HepG2 (cell line): Measurements from ENCODE around the gene ESAM.

Experiments
- EZH2 ChIP-seq: conservative IDR thresholded peaks from 2 replicates; pipeline ENCODE4 v1.6.1; 2012; ENCODE audit warnings: mild to moderate bottlenecking, low read depth, low read length, moderate library complexity
- JUNB ChIP-seq: sonication (generic); formaldehyde crosslinking; IDR thresholded peaks from 2 replicates; pipeline ENCODE4 v1.8.0; 2022; ENCODE audit warnings: missing genetic modification reagents, mild to moderate bottlenecking, borderline replicate concordance
- NCOA2 ChIP-seq: sonication (generic); formaldehyde crosslinking; IDR thresholded peaks from 2 replicates; pipeline ENCODE4 v1.8.0; 2022; ENCODE audit warnings: inconsistent platforms
- NFYB ChIP-seq: sonication (generic); formaldehyde crosslinking; IDR thresholded peaks from 2 replicates; pipeline ENCODE4 v1.4.0; 2020; ENCODE audit warnings: missing genetic modification reagents
- POLR2AphosphoS5 ChIP-seq: IDR thresholded peaks from 2 replicates; pipeline ENCODE4 v1.6.1; 2012; ENCODE audit warnings: low read depth, low read length
- ZNF160 ChIP-seq: sonication (generic); formaldehyde crosslinking; IDR thresholded peaks from 2 replicates; pipeline ENCODE4 v1.8.0; 2022; ENCODE audit warnings: mild to moderate bottlenecking, inconsistent platforms, missing genetic modification reagents
- TF ChIP-seq, protein P1 (sequence below): IDR thresholded peaks from 2 replicates; pipeline ENCODE4 v1.6.1; 2016
- TF ChIP-seq, protein P2 (sequence below): sonication (generic); formaldehyde crosslinking; IDR thresholded peaks from 2 replicates; pipeline ENCODE4 v1.5.0; 2020; ENCODE audit warnings: mild to moderate bottlenecking, missing genetic modification reagents, moderate library complexity
- TF ChIP-seq, protein P3 (sequence below): sonication (generic); formaldehyde crosslinking; IDR thresholded peaks from 2 replicates; pipeline ENCODE4 v1.8.1; 2022; ENCODE audit warnings: low read depth, mild to moderate bottlenecking, missing genetic modification reagents

DNA sequence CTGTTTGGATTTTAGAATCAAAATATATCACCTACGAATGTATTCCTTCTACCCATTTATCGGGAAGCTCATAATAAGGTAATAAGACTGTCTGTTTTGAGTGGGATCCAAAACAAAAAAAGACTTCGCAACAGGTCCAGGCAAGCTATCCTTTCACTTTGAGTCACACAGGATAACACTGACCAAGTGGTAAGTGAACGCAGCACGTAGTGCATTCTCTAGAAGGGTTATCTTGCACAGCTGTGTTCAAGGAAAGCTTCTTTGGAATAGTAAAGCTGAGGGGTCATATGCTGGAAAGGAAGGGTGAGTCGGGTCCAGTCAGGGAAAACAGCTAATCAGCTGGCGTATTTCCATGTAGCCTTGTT lies 44.7 kb downstream of the ESAM start:
- TF ChIP-seq EZH2 (no peak), NCOA2 (CRISPR knock-in tag) (no peak), POLR2AphosphoS5 (no peak), ZNF160 (CRISPR knock-in tag) (no peak), NFYB (CRISPR knock-in tag) (no peak), JUNB (CRISPR knock-in tag) (no peak)
- TF ChIP-seq, protein P1, sequence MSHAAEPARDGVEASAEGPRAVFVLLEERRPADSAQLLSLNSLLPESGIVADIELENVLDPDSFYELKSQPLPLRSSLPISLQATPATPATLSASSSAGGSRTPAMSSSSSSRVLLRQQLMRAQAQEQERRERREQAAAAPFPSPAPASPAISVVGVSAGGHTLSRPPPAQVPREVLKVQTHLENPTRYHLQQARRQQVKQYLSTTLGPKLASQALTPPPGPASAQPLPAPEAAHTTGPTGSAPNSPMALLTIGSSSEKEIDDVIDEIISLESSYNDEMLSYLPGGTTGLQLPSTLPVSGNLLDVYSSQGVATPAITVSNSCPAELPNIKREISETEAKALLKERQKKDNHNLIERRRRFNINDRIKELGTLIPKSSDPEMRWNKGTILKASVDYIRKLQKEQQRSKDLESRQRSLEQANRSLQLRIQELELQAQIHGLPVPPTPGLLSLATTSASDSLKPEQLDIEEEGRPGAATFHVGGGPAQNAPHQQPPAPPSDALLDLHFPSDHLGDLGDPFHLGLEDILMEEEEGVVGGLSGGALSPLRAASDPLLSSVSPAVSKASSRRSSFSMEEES (CRISPR knock-in tag) = no peak
- TF ChIP-seq, protein P2, sequence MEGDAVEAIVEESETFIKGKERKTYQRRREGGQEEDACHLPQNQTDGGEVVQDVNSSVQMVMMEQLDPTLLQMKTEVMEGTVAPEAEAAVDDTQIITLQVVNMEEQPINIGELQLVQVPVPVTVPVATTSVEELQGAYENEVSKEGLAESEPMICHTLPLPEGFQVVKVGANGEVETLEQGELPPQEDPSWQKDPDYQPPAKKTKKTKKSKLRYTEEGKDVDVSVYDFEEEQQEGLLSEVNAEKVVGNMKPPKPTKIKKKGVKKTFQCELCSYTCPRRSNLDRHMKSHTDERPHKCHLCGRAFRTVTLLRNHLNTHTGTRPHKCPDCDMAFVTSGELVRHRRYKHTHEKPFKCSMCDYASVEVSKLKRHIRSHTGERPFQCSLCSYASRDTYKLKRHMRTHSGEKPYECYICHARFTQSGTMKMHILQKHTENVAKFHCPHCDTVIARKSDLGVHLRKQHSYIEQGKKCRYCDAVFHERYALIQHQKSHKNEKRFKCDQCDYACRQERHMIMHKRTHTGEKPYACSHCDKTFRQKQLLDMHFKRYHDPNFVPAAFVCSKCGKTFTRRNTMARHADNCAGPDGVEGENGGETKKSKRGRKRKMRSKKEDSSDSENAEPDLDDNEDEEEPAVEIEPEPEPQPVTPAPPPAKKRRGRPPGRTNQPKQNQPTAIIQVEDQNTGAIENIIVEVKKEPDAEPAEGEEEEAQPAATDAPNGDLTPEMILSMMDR (CRISPR knock-in tag) = no peak
- TF ChIP-seq, protein P3, sequence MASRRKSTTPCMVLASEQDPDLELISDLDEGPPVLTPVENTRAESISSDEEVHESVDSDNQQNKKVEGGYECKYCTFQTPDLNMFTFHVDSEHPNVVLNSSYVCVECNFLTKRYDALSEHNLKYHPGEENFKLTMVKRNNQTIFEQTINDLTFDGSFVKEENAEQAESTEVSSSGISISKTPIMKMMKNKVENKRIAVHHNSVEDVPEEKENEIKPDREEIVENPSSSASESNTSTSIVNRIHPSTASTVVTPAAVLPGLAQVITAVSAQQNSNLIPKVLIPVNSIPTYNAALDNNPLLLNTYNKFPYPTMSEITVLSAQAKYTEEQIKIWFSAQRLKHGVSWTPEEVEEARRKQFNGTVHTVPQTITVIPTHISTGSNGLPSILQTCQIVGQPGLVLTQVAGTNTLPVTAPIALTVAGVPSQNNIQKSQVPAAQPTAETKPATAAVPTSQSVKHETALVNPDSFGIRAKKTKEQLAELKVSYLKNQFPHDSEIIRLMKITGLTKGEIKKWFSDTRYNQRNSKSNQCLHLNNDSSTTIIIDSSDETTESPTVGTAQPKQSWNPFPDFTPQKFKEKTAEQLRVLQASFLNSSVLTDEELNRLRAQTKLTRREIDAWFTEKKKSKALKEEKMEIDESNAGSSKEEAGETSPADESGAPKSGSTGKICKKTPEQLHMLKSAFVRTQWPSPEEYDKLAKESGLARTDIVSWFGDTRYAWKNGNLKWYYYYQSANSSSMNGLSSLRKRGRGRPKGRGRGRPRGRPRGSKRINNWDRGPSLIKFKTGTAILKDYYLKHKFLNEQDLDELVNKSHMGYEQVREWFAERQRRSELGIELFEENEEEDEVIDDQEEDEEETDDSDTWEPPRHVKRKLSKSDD (CRISPR knock-in tag) = no peak
